IgD-negative memory B cell (primary cell): ENCODE results near the gene MARK3. TPM values are rescaled to one million over a fixed set of nuclear protein-coding genes. Genes with fewer than 3 reads are reported as not detected.
A peak's percentile ranks its signal among the peaks of the same experiment; 100 is the strongest.

Experiments
- H3K27ac Mint-ChIP-seq, 3 donors: one replicate each; pipeline ENCODE4 v1.8.0; 2020 to 2022; ENCODE audit warnings: mild to moderate bottlenecking in 3 of 3, mixed read lengths in 3 of 3, moderate library complexity in 1 of 3
- H3K27me3 Mint-ChIP-seq: one replicate; pipeline ENCODE4 v1.8.0; 2021; ENCODE audit warnings: mixed read lengths
- H3K36me3 Mint-ChIP-seq: one replicate; pipeline ENCODE4 v1.8.0; 2020; ENCODE audit warnings: mild to moderate bottlenecking, mixed read lengths
- H3K4me1 Mint-ChIP-seq, 3 donors: one replicate each; pipeline ENCODE4 v1.8.0; 2020 to 2022; ENCODE audit warnings: mixed read lengths in 3 of 3, mild to moderate bottlenecking in 1 of 3
- H3K4me3 Mint-ChIP-seq, 4 donors: one replicate each; pipeline ENCODE4 v1.8.0; 2020 to 2022; ENCODE audit warnings: mild to moderate bottlenecking in 4 of 4, mixed read lengths in 4 of 4, moderate library complexity in 3 of 4
- H3K9me3 Mint-ChIP-seq, 3 donors: one replicate each; pipeline ENCODE4 v1.8.0; 2020 to 2021; ENCODE audit warnings: mixed read lengths in 3 of 3, mild to moderate bottlenecking in 1 of 3
- polyA plus RNA-seq: library from polyadenylated mRNA; unstranded; fragments of 300-500 nt; fragmentation: Illumina TruSeq; gene quantifications from one replicate; pipeline ENCODE4 v1.2.3, GENCODE V29; 2021

MARK3 gene
- polyA plus RNA-seq, 1 donor from 2014 or later, result 40.3 TPM

DNA sequence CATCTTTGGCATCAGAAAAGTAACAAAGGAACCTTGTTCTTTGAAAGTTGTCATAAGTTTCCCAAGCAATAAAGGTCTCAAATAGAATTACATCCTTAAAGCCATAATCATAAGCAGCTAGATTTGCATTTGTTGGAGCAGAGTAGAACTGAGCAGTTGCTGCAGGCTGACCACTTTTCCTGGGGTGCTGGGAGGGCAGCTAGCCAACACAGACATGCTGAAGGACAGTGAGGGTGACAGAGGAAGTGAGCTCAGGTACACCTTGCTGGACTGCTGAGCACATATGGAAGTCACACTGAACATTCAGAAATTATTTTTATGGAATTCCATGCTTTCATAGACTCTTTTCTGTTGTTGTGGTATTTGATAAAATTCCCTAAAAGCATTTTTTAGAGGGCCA is 66.2 kb downstream of the MARK3 start:
- Mint-ChIP-seq H3K4me1 (peaks cover 4 to 16% (median 6%) of the 10 kb centered on the region in 3 donors), H3K36me3 (peaks cover 5% of the 10 kb centered on the region), H3K9me3 (no peaks in the 10 kb centered on the region), H3K27ac (no peak overlapping the region), H3K27me3 (no peaks in the 10 kb centered on the region), H3K4me3 (no peak overlapping the region)

DNA sequence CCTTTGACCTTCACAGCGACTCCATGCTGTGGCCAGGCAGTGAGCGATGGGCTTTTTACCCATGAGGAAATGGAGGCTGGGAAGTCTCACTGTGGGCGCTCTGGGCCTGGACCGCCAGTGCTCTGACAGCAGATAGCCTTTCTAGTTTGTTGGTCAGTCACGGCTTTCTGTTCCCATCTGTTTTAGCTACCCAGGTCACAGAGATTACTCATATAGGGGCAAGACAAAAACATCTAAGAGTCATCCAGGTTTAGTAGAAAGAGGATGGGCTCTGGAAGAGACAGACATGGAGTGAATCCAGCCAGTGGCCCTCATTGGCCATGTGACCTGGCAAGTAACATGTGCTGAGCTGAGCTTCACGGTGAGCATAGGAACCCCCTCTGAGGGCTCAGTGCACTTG is 68.6 kb downstream of the MARK3 start:
- Mint-ChIP-seq H3K4me1 (peaks cover 0 to 4% (median 0%) of the 10 kb centered on the region in 3 donors), H3K27me3 (no peaks in the 10 kb centered on the region), H3K36me3 (peaks cover 5% of the 10 kb centered on the region), H3K27ac (peak overlapping the region in 1 of 3 donors; percentile 57), H3K9me3 (no peaks in the 10 kb centered on the region), H3K4me3 (peak overlapping the region in 1 of 4 donors; percentile 21)

DNA sequence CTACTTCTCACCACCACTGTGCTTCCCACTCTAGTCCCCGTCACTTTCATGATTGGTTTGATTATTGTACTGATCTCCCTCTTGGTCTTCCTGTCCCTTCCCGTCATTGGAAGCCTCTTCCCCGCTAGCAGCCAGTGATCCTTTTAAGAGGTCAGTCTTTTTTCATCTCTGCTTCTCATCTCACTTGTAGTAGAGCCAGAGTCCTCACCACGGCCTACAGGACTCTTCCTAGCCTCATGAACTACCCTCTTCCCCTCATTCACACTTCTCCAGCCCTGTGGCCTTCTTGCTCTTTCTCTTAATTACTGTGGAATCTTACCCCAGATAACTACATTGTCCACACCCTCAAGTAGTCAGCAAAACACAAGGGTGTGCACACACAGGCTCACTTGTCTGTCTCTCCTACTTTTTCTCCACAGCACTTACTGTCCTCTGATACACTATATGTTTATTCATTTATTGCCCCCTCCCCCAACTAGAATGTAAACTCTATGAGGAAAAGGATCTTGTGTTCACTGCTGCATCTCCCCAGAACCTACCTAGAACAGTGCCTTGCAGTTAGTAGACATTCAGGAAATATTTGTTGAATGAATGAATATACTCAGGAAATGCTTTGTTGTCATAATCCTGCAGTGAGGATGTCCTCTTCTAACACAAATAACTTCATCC is 71.1 kb downstream of the MARK3 start:
- H3K27ac Mint-ChIP-seq, result peak overlapping the region in 1 of 3 donors; percentile 21
- peaks cover 4% of the 10 kb centered on the region for H3K36me3 Mint-ChIP-seq
- no peak overlapping the region for H3K4me3 Mint-ChIP-seq
- H3K4me1 Mint-ChIP-seq, result peaks cover 0 to 3% (median 2%) of the 10 kb centered on the region in 3 donors
- H3K27me3 Mint-ChIP-seq, result no peaks in the 10 kb centered on the region
- H3K9me3 Mint-ChIP-seq, result no peaks in the 10 kb centered on the region

DNA sequence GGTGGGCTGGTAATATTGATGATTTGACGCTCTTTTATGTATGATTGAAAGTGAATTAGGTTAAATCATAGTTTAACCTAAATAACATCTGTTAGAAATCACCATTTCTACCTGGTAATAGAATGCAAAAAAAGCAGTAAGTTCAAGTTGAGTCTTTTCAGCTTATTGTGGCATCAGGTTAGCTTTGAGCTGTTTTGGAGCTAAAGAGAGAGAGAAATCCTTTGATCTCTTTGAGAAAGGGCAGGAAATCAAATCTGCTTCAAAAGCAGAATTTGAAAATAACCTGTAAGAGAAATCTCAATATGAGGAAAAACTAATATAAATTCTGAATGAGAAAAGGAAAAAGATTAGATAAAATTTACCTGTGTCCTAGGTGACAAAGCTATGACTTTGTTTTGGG is 75.2 kb downstream of the MARK3 start:
- no peak overlapping the region for H3K4me3 Mint-ChIP-seq
- H3K36me3 Mint-ChIP-seq, result peaks cover 3% of the 10 kb centered on the region
- H3K27me3 Mint-ChIP-seq, result no peaks in the 10 kb centered on the region
- peaks cover 0 to 3% (median 2%) of the 10 kb centered on the region in 3 donors for H3K4me1 Mint-ChIP-seq
- H3K9me3 Mint-ChIP-seq, result no peaks in the 10 kb centered on the region
- H3K27ac Mint-ChIP-seq, result peak overlapping the region in 1 of 3 donors; percentile 9

DNA sequence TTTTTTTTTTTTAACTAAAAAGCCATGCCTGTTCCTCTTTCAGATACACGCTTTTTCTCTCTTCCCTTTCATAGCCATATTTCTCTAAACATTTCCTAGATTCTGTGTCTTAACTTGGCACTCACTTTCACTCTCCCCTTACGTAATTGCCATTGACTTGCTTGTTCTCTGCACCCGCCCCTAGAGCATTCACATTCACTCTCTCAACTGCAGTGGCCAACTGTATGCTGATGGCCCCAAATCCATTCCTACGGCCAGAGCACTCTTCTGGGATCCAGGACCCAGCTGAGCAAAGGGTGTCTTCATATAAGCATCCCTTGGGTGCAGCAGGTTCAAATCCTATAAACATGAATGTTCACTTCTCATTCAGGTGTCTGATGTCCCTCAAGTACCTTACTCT is 77.9 kb downstream of the MARK3 start:
- Mint-ChIP-seq H3K9me3 (no peaks in the 10 kb centered on the region), H3K36me3 (peaks cover 7% of the 10 kb centered on the region), H3K4me1 (peaks cover 0 to 3% (median 0%) of the 10 kb centered on the region in 3 donors), H3K4me3 (no peak overlapping the region), H3K27me3 (no peaks in the 10 kb centered on the region), H3K27ac (peak overlapping the region in 2 of 3 donors; percentile 18 to 19)

DNA sequence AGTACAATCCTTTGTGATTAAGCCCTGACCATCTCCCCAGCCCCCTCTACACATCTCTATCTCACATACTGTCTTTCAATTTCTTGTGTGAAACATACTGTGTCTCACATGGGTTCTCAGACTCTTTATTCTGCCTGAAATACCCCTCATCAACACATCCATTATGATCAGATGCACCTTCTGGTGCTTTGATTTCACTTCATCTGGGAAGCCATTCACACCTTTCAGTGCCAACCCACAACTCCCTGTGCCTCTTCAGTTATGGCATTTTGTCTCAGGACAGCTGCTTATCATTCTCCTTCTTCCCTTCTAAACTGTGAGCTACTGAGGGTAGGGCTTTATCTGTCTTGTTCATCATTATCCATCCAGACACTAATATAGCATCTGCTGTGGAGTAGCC is 78.6 kb downstream of the MARK3 start:
- no peaks in the 10 kb centered on the region for H3K27me3 Mint-ChIP-seq
- H3K4me3 Mint-ChIP-seq, result no peak overlapping the region
- H3K36me3 Mint-ChIP-seq, result peaks cover 10% of the 10 kb centered on the region
- H3K9me3 Mint-ChIP-seq, result no peaks in the 10 kb centered on the region
- no peak overlapping the region for H3K27ac Mint-ChIP-seq
- peaks cover 0 to 3% (median 0%) of the 10 kb centered on the region in 3 donors for H3K4me1 Mint-ChIP-seq

DNA sequence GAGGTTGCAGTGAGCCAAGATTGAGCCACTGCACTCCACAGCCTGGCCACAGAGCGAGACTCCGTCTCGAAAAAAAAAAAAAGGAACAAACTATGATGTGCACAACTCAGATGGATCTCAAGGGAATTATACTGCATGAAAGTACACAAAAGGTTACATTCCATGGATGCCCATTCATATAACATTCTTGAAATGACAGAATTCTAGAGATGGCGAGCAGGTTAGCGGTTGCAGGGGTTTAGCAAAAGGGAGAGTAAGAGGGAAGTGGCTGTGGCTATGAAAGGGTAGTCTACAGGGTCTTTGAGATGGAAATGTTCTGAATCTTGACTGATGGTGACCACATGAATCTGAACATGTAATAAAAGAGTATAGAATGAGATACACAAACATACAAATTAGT is 87.7 kb downstream of the MARK3 start:
- Mint-ChIP-seq H3K4me1 (no peaks in the 10 kb centered on the region), H3K9me3 (no peaks in the 10 kb centered on the region), H3K36me3 (peaks cover 12% of the 10 kb centered on the region), H3K27me3 (no peaks in the 10 kb centered on the region), H3K4me3 (no peak overlapping the region), H3K27ac (peak overlapping the region in 2 of 3 donors; percentile 62 to 64)

DNA sequence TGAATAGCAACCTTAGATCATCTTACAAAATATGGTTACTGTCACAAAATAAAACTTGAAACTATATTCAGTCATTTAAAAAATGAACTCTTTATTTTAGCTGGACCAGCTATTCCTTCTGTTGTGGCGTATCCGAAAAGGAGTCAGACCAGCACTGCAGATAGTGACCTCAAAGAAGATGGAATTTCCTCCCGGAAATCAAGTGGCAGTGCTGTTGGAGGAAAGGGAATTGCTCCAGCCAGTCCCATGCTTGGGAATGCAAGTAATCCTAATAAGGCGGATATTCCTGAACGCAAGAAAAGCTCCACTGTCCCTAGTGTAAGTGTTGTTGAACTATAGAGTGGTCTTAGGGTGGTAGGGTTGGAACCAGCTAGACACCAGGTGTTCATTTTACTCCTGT is 89.7 kb downstream of the MARK3 start:
- Mint-ChIP-seq H3K9me3 (no peaks in the 10 kb centered on the region), H3K36me3 (peaks cover 9% of the 10 kb centered on the region), H3K27me3 (no peaks in the 10 kb centered on the region), H3K27ac (peak overlapping the region in 1 of 3 donors; percentile 47), H3K4me1 (no peaks in the 10 kb centered on the region), H3K4me3 (no peak overlapping the region)

DNA sequence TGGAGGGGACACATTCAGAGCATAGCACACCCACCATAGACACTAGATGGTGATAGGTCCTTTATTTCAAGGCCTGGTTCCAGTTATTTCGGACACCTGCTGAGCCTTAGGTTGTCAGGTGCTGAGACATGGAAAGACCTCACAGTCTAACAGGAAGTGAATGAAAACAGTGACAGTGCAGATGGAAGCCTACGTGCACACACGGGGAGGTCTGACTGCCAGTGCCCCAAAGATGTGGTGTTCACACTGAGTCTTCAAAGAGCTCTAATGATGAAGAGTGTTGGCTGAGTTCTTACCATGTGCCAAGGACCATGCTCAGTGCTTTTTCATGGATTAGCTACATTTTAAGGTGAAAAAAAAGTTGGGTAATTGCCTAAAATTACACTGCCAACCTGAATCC is 90.8 kb downstream of the MARK3 start:
- Mint-ChIP-seq H3K4me1 (peaks cover 7 to 11% (median 9%) of the 10 kb centered on the region in 3 donors), H3K27me3 (no peaks in the 10 kb centered on the region), H3K27ac (no peak overlapping the region), H3K4me3 (no peak overlapping the region), H3K9me3 (no peaks in the 10 kb centered on the region), H3K36me3 (peaks cover 6% of the 10 kb centered on the region)

DNA sequence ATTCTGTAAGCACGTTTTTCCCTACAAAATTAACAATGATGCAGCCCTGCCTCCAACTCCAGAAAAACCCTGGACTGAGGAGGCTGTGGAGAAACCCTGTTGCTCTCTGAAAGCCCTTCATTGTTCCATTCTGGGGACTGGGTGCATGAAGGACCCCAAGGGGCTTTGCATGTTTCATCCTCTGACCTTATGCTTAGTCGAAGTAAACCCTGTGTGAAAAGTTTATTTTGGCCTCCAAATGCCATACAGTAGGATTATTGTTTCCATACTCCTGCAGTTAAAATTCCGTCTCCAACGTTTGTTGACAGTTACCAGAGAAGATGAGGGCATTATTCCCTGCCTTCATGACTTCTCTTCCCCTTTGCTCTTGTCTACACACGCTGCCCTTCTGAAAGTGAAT is 91.4 kb downstream of the MARK3 start:
- no peak overlapping the region for H3K4me3 Mint-ChIP-seq
- H3K9me3 Mint-ChIP-seq, result no peaks in the 10 kb centered on the region
- H3K36me3 Mint-ChIP-seq, result peaks cover 8% of the 10 kb centered on the region
- H3K27ac Mint-ChIP-seq, result peak overlapping the region in 1 of 3 donors; percentile 22
- H3K27me3 Mint-ChIP-seq, result no peaks in the 10 kb centered on the region
- peaks cover 13 to 16% (median 13%) of the 10 kb centered on the region in 3 donors for H3K4me1 Mint-ChIP-seq

DNA sequence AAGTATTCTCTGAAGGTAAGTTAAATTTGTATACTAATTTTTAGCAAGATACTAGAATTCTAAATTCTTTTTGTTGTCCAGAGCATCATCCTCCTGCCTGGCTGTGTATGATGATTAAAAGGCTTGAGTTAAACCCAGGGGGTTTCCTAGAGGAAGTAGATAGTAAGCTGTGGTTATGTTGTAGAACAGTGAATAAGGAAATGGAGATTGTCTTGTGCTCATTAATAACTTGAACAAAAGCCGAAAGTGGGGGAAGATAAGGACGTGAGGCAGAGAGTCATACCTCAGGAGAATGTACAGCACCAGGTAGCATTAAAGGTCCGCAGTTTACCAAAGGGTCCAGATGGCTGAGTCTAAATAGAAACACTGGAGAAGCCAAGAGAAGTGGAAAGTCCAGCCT is 95.4 kb downstream of the MARK3 start:
- H3K4me3 Mint-ChIP-seq, result peak overlapping the region in 2 of 4 donors; percentile 34 to 42
- H3K9me3 Mint-ChIP-seq, result no peaks in the 10 kb centered on the region
- peaks cover 10% of the 10 kb centered on the region for H3K36me3 Mint-ChIP-seq
- peak overlapping the region in 2 of 3 donors; percentile 2 to 63 for H3K27ac Mint-ChIP-seq
- H3K4me1 Mint-ChIP-seq, result peaks cover 13 to 16% (median 13%) of the 10 kb centered on the region in 3 donors
- H3K27me3 Mint-ChIP-seq, result no peaks in the 10 kb centered on the region

DNA sequence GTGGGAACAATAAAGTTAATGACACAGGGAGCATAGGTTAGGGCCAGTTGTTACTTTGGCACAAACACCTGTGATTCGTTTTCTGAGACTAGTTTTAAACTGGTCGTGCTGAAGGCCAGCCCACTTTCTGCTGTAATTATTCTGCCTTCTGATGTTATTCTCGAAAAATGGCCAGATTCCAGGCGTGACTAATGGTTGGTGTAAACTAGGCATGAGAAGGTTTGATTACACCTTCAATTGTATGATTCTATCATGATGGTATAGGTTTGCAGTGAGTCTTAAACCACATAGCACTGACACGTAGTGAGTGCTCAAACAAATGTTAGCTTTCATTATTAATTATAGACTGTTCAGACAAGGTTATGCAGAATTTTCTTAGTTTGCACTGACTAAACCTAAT is 98.4 kb downstream of the MARK3 start:
- H3K4me3 Mint-ChIP-seq, result no peak overlapping the region
- peaks cover 6% of the 10 kb centered on the region for H3K36me3 Mint-ChIP-seq
- peaks cover 13 to 16% (median 13%) of the 10 kb centered on the region in 3 donors for H3K4me1 Mint-ChIP-seq
- H3K27me3 Mint-ChIP-seq, result no peaks in the 10 kb centered on the region
- no peak overlapping the region for H3K27ac Mint-ChIP-seq
- no peaks in the 10 kb centered on the region for H3K9me3 Mint-ChIP-seq

DNA sequence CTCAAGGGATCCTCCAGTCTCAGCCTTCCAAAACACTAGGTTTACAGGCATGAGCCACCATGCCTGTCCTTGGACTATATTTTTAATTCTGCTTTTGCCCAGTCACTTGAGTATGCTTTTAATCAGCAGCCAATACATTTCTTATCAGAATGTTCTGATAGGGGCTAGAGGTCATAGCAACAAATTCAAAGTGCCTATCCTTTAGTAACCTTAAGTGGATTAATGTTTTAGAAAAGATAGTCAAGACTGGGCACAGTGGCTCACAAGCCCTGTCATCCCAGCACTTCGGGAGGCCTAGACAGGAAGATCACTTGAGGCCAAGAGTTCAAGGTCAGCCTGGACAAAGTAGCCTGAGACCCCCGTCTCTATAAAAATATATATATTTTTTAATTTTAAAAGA is 100.3 kb downstream of the MARK3 start:
- Mint-ChIP-seq H3K9me3 (no peaks in the 10 kb centered on the region), H3K4me3 (no peak overlapping the region), H3K4me1 (peaks cover 9 to 11% (median 10%) of the 10 kb centered on the region in 3 donors), H3K27me3 (no peaks in the 10 kb centered on the region), H3K27ac (no peak overlapping the region), H3K36me3 (peaks cover 9% of the 10 kb centered on the region)

DNA sequence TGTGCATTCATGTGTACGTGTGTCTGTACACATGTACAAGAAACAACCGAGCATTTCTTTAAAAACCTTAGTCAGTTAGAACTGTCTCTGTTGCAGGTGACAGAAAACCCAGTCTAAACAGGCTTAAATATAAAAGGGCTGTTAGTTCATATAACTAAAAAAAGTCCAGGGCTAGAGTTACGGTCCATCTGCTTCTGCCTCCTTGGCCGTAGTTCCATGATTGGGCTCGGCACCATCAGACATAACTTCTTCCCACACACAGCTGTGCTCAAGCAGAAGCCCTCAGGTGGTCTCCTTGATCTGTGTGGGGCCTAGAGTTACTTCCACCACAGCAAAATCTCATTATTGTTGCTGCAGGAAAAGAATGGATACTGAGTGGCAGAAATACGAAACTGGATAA is 102.9 kb downstream of the MARK3 start:
- Mint-ChIP-seq H3K27me3 (no peaks in the 10 kb centered on the region), H3K27ac (no peak overlapping the region), H3K4me3 (no peak overlapping the region), H3K4me1 (no peaks in the 10 kb centered on the region), H3K36me3 (peaks cover 8% of the 10 kb centered on the region), H3K9me3 (no peaks in the 10 kb centered on the region)

DNA sequence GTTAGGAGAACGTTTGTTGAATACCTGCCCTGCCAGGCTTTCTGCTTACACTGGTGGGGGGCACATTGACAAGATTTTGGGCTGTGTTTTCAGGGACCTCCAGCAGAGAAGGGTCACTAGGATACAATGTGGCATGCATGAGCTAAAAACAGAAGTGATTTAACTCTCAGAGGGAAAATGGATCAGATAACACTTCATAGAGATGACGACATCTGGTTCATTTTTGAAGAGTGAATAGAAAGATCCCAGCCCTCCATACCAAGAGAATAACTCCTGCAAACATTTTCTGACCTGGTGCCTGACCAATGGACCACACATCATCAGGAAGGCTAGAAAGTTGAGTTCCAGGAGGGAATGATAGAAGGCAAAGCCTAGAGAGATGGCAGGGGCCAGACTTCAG is 103.7 kb downstream of the MARK3 start:
- no peak overlapping the region for H3K4me3 Mint-ChIP-seq
- H3K4me1 Mint-ChIP-seq, result no peaks in the 10 kb centered on the region
- H3K36me3 Mint-ChIP-seq, result peaks cover 5% of the 10 kb centered on the region
- H3K9me3 Mint-ChIP-seq, result no peaks in the 10 kb centered on the region
- H3K27ac Mint-ChIP-seq, result peak overlapping the region in 1 of 3 donors; percentile 39
- no peaks in the 10 kb centered on the region for H3K27me3 Mint-ChIP-seq

DNA sequence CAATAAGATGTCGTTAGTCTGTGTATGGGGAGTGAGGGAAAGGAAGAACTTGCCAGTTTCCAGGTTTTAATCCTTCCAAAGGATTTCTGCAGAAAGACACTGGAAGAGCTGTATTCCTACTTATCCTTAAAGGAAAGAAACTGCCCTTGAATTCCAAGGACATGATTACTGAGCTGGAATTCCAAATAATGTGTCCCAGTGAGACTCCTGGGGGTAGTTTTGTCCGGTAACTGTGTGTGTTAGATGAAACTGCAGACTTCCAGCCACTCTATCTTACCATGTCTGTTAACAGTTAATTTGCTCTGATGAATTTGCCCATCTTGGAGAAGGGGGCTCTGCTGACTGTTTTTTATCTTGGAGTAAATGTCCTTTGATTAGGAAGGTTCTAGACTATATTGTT is 104.4 kb downstream of the MARK3 start:
- Mint-ChIP-seq H3K27ac (peak overlapping the region in 1 of 3 donors; percentile 34), H3K9me3 (no peaks in the 10 kb centered on the region), H3K4me1 (no peaks in the 10 kb centered on the region), H3K36me3 (peaks cover 7% of the 10 kb centered on the region), H3K27me3 (no peaks in the 10 kb centered on the region), H3K4me3 (no peak overlapping the region)
